LHCN-M2 (cell line): Measurements from ENCODE around the gene SYCP3. TPM values are rescaled to one million over a fixed set of nuclear protein-coding genes. Genes with fewer than 3 reads are reported as not detected.
"Not testable (repeated sequence)": the region's sequence is repeated elsewhere in the genome, so short reads cannot be mapped to it uniquely, and the experiment has no call there.

Experiments used
- DNase-seq: peaks from one replicate; pipeline ENCODE4 v3.0.0-alpha.2; 2012; ENCODE audit warnings: low read depth
- total RNA-seq: library from RNA; depleted of rRNA; stranded (reverse); fragments of >200 nt; gene quantifications from 2 replicates; pipeline ENCODE4 v1.2.3, GENCODE V29; 2014

Gene SYCP3
- total RNA-seq, 1 experiment from 2014 or later = 0.34 TPM

GRCh38 chr12:101759396-101760047 is 20.3 kb upstream of the SYCP3 start:
- DNase-seq = peak; percentile 37

GRCh38 chr12:101750152-101750551 is 10.9 kb upstream of the SYCP3 start:
- DNase-seq = no peak

- DNase-seq = no peak
Observed at GRCh38 chr12:101749657-101750056, 10.4 kb upstream of the SYCP3 start.

GRCh38 chr12:101748907-101749306 is 9.6 kb upstream of the SYCP3 start:
- DNase-seq = no peak

GRCh38 chr12:101747697-101748096 is 8.4 kb upstream of the SYCP3 start:
- no peak for DNase-seq

- DNase-seq = peak; percentile 24
Observed at GRCh38 chr12:101746661-101747060, 7.4 kb upstream of the SYCP3 start.

- DNase-seq = no peak
Observed at GRCh38 chr12:101746196-101746595, 6.9 kb upstream of the SYCP3 start.

- no peak for DNase-seq
Observed at GRCh38 chr12:101745481-101745880, 6.2 kb upstream of the SYCP3 start.

GRCh38 chr12:101743724-101744472 is 4.6 kb upstream of the SYCP3 start:
- no peak for DNase-seq

- DNase-seq = no peak
Observed at GRCh38 chr12:101743242-101743641, 4.0 kb upstream of the SYCP3 start.

GRCh38 chr12:101740980-101741379 is 1.7 kb upstream of the SYCP3 start:
- no peak for DNase-seq

GRCh38 chr12:101740566-101740965 is 1.3 kb upstream of the SYCP3 start:
- no peak for DNase-seq

GRCh38 chr12:101737476-101737875 is 1.8 kb downstream of the SYCP3 start:
- no peak for DNase-seq

GRCh38 chr12:101734482-101734881 is 4.8 kb downstream of the SYCP3 start:
- DNase-seq = not testable (repeated sequence)

- no peak for DNase-seq
Observed at GRCh38 chr12:101733166-101733565, 6.1 kb downstream of the SYCP3 start.

GRCh38 chr12:101732318-101732717 is 6.9 kb downstream of the SYCP3 start:
- no peak for DNase-seq

GRCh38 chr12:101729842-101730241 is 9.4 kb downstream of the SYCP3 start:
- DNase-seq = no peak

- no peak for DNase-seq
Observed at GRCh38 chr12:101727098-101727497, 12.2 kb downstream of the SYCP3 start.

GRCh38 chr12:101722392-101722791 is 16.9 kb downstream of the SYCP3 start:
- DNase-seq = no peak

- DNase-seq = no peak
Observed at GRCh38 chr12:101720118-101720517, 19.1 kb downstream of the SYCP3 start.

- peak; percentile 32 for DNase-seq
Observed at GRCh38 chr12:101719566-101719965, 19.7 kb downstream of the SYCP3 start.

GRCh38 chr12:101714877-101715444 is 24.3 kb downstream of the SYCP3 start:
- DNase-seq = no peak

- no peak for DNase-seq
Observed at GRCh38 chr12:101713930-101714329, 25.3 kb downstream of the SYCP3 start.
